CD8-positive, alpha-beta memory T cell (primary cell): ENCODE data around the gene BTRC. TPM values are rescaled to one million over a fixed set of nuclear protein-coding genes. Genes with fewer than 3 reads are reported as not detected.
"Not testable (repeated sequence)": the region's sequence is repeated elsewhere in the genome, so short reads cannot be mapped to it uniquely, and the experiment has no call there.

Experiments used
- CTCF ChIA-PET: fragments of 350-600 bp; sonication (Branson Sonifier 250); formaldehyde crosslinking; loops from one replicate; lab custom pipeline; 2021; ENCODE audit warnings: antibody characterized with exemption; lab: Charles Lee
- POLR2A ChIA-PET: fragments of 350-600 bp; sonication (Branson Sonifier 250); formaldehyde crosslinking; loops from one replicate; lab custom pipeline; 2021; ENCODE audit warnings: antibody characterized with exemption; lab: Charles Lee
- DNase-seq, 5 donors: peaks; one replicate each; pipeline versions ENCODE4 v3.0.0 to v3.0.0-alpha.2; 2020 to 2022; ENCODE audit warnings: mixed read lengths in 1 of 5
- H3K27ac ChIP-seq: one replicate; pipeline ENCODE4 v1.7.0; 2013; ENCODE audit warnings: low read depth, mild to moderate bottlenecking, low read length, moderate library complexity
- H3K27me3 ChIP-seq: 2 replicates; pipeline ENCODE4 v1.7.0; 2013; ENCODE audit warnings: low read length, mild to moderate bottlenecking; ENCODE audit not compliant: insufficient read depth, poor library complexity, severe bottlenecking
- H3K36me3 ChIP-seq: 2 replicates; pipeline ENCODE4 v1.7.0; 2013; ENCODE audit warnings: mild to moderate bottlenecking, low read length, moderate library complexity; ENCODE audit not compliant: insufficient read depth
- H3K4me1 ChIP-seq: 2 replicates; pipeline ENCODE4 v1.7.0; 2013; ENCODE audit warnings: mild to moderate bottlenecking, low read length, moderate library complexity; ENCODE audit not compliant: insufficient read depth
- H3K4me3 ChIP-seq: 2 replicates; pipeline ENCODE4 v1.7.0; 2013; ENCODE audit warnings: mild to moderate bottlenecking, low read length
- H3K9me3 ChIP-seq: 2 replicates; pipeline ENCODE4 v1.7.0; 2013; ENCODE audit warnings: mild to moderate bottlenecking, low read length
- H3K27ac Mint-ChIP-seq, 8 donors: one replicate each; pipeline ENCODE4 v1.8.0; 2020 to 2021; ENCODE audit warnings: mixed read lengths in 8 of 8, mild to moderate bottlenecking in 6 of 8, inconsistent platforms in 3 of 8, moderate library complexity in 3 of 8
- H3K27me3 Mint-ChIP-seq, 2 donors: one replicate each; pipeline ENCODE4 v1.8.0; 2020 to 2021; ENCODE audit warnings: mixed read lengths in 2 of 2, mild to moderate bottlenecking in 1 of 2, moderate library complexity in 1 of 2
- H3K36me3 Mint-ChIP-seq, 3 donors: one replicate each; pipeline ENCODE4 v1.8.0; 2020 to 2021; ENCODE audit warnings: mixed read lengths in 3 of 3, inconsistent platforms in 1 of 3, mild to moderate bottlenecking in 1 of 3
- H3K4me1 Mint-ChIP-seq, 3 donors: one replicate each; pipeline ENCODE4 v1.8.0; 2020 to 2021; ENCODE audit warnings: mixed read lengths in 3 of 3, inconsistent platforms in 1 of 3, mild to moderate bottlenecking in 1 of 3
- H3K4me3 Mint-ChIP-seq, 7 donors: one replicate each; pipeline ENCODE4 v1.8.0; 2020 to 2021; ENCODE audit warnings: mixed read lengths in 7 of 7, mild to moderate bottlenecking in 6 of 7, moderate library complexity in 4 of 7, inconsistent platforms in 2 of 7
- H3K9me3 Mint-ChIP-seq, 5 donors: one replicate each; pipeline ENCODE4 v1.8.0; 2020 to 2022; ENCODE audit warnings: mixed read lengths in 5 of 5, mild to moderate bottlenecking in 3 of 5, moderate library complexity in 2 of 5, inconsistent platforms in 1 of 5
- polyA plus RNA-seq: library from polyadenylated mRNA; unstranded; fragments of 300-500 nt; fragmentation: Illumina TruSeq; gene quantifications from one replicate; pipeline ENCODE4 v1.2.3, GENCODE V29; 2021
- total RNA-seq, 2 experiments: library from RNA; stranded (reverse); gene quantifications; one replicate each; pipeline ENCODE4 v1.2.3, GENCODE V29; 2021

The BTRC gene
- total and polyA plus RNA-seq, 3 experiments from 2014 or later = 7.1 to 21.3 (median 19.3) TPM

DNA sequence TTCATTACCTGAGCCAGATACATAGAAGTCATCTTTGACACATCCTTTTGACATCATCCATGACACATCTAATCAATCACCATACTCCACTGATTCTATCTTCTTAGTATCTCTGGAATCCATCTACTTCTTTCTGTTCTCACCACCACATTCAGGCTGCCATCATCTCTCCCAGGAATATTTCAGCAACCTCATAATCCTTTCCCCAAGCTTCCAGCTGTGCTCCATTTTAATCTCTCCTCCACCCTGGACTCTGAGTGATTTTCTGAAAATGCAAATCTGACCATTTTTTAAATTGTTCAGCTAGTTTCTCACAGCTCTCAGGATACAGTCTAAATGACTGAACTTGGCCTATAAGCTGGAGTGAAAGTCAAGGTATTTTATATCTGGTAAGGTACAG lies 2.5 kb upstream of the BTRC start:
- Histone ChIP-seq H3K27me3 (no peaks in the 10 kb centered on the region), H3K27ac (no peak overlapping the region), H3K4me1 (peaks cover 16% of the 10 kb centered on the region), H3K4me3 (no peak overlapping the region), H3K36me3 (no peaks in the 10 kb centered on the region), H3K9me3 (no peaks in the 10 kb centered on the region)
- ChIA-PET POLR2A (no interaction called here), CTCF (no interaction called here)
- H3K27me3 Mint-ChIP-seq = peaks cover 5 to 21% of the 10 kb centered on the region in 2 donors
- H3K9me3 Mint-ChIP-seq = peaks cover 0 to 2% (median 2%) of the 10 kb centered on the region in 5 donors
- H3K4me1 Mint-ChIP-seq = peaks cover 23 to 27% (median 26%) of the 10 kb centered on the region in 3 donors
- DNase-seq = no peak
- peaks cover 0 to 8% (median 2%) of the 10 kb centered on the region in 3 donors for H3K36me3 Mint-ChIP-seq
- H3K4me3 Mint-ChIP-seq = no peak overlapping the region
- H3K27ac Mint-ChIP-seq = peak overlapping the region in 1 of 8 donors; percentile 56

DNA sequence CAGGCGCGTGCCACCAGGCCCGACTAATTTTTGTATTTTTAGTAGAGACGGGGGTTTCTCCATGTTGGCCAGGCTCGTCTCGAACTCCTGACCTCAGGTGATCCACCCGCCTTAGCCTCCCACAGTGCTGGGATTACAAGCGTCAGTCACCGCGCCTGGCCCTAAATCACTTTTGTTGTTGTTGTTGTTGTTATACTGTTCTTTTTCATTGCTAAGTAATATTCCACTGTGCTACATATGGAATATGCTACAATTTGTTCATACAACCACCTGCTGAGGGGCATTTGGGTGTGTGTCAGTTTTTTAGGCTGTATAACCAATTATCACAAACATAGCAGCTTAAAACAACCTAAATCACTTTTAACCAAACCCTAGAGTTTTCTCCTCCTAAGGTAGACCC lies 1.1 kb upstream of the BTRC start:
- CTCF ChIA-PET = interaction anchor here (0.8 kb wide), 1 partner anchor 138 kb away, joined by 3 read pairs; no protein-coding TSS in a partner anchor
- POLR2A ChIA-PET, H3K36me3 Mint-ChIP-seq: not testable (repeated sequence)

DNA sequence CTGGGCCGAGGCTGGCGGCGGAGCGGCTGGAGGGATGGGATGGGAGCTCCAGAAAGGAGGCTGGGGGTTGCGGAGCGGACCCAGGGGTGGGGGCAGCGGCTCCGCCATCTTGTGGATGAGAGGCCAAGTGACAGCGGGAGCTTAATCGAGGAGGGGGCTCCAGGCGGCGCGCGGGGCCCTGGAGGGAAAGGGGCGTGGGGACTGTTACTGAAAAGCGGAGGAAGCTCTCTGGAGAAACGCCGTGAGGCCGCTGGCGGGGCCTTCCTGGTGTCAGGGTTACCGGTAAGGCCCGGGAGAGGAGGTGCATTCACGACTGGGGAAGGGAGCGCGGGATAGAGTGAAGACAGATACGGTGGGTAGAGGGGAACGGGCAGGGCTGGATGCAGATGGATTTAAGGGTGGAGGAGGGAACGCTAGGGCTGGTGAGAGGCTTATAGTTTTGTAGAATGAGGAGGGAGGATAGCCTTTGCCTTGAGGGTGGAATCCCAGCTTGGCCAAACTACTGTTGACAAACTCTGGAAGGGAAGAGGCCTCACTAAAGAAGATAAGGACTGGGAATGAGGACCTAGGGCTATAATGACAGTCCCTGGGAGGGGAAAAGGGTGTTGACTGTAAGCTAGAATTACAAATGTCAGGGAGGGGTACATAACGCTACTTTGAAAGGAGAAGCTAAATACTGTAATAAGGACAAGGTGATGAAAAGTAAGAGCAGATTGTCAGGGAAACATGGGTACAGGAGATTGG lies 535 bp downstream of the BTRC start:
- peaks cover 0 to 13% (median 2%) of the 10 kb centered on the region in 3 donors for H3K36me3 Mint-ChIP-seq
- Histone ChIP-seq H3K27ac (peak overlapping the region; percentile 79), H3K4me1 (peaks cover 16% of the 10 kb centered on the region), H3K27me3 (no peaks in the 10 kb centered on the region), H3K4me3 (peak overlapping the region; percentile 69), H3K9me3 (no peaks in the 10 kb centered on the region), H3K36me3 (no peaks in the 10 kb centered on the region)
- peak overlapping the region; percentile 90 to 99 (median 95) for H3K4me3 Mint-ChIP-seq
- peak in 2 of 5 donors; percentile 9 to 62 for DNase-seq
- H3K4me1 Mint-ChIP-seq = peaks cover 27 to 40% (median 38%) of the 10 kb centered on the region in 3 donors
- H3K27me3 Mint-ChIP-seq = peaks cover 4 to 15% of the 10 kb centered on the region in 2 donors
- POLR2A ChIA-PET = no interaction called here
- peak overlapping the region; percentile 87 to 97 (median 94) for H3K27ac Mint-ChIP-seq
- H3K9me3 Mint-ChIP-seq = peaks cover 0 to 2% (median 2%) of the 10 kb centered on the region in 5 donors
- CTCF ChIA-PET = interaction anchor here (1.5 kb wide), 1 partner anchor 62 kb away, joined by 3 read pairs; no protein-coding TSS in a partner anchor

More for the DNA sequence above, 1.1 kb upstream of the BTRC start:
- H3K27ac Mint-ChIP-seq, H3K27ac ChIP-seq, H3K27me3 ChIP-seq, DNase-seq, H3K9me3 Mint-ChIP-seq, H3K9me3 ChIP-seq, H3K4me3 Mint-ChIP-seq, H3K36me3 ChIP-seq: not testable (repeated sequence)
- peaks cover 5 to 21% of the 10 kb centered on the region in 2 donors for H3K27me3 Mint-ChIP-seq
- Histone ChIP-seq H3K4me1 (peaks cover 16% of the 10 kb centered on the region), H3K4me3 (peak overlapping the region; percentile 69)
- peaks cover 25 to 32% (median 30%) of the 10 kb centered on the region in 3 donors for H3K4me1 Mint-ChIP-seq

DNA sequence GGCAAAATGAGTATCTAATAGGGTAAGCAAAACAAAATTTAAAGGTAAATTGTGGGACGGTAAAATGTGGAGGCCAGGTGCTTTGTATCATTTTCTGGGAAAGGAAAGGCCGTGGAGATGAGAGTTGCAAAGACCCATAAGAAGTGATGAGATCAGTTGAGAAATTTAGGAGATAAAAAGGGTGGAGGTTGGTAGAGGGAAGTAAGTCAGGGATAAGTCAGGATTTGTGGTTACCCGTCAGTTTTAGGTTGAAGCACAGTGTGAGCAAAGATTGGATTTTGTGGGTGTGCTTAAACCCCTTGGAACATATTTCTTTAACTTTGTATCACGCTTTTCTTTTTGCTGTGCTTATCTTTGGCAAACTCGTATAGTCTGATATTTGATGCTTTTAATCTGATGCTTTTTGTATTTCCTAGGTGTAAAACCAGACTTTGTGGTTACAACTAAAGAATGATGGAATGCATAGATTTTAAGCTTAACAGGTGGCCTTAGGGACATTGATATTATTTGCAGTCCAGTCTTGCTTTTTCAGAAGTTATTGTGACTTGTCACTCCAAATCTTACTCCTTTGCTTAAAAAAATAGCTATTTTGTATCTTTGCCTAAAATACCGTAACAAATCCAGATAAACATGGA lies 1.2 kb downstream of the BTRC start:
- Mint-ChIP-seq H3K36me3 (peaks cover 0 to 13% (median 1%) of the 10 kb centered on the region in 3 donors), H3K4me1 (peaks cover 27 to 40% (median 38%) of the 10 kb centered on the region in 3 donors), H3K27ac (peak overlapping the region; percentile 87 to 97 (median 94)), H3K4me3 (peak overlapping the region; percentile 90 to 99 (median 95)), H3K27me3 (peaks cover 4 to 13% of the 10 kb centered on the region in 2 donors), H3K9me3 (peaks cover 0 to 2% (median 2%) of the 10 kb centered on the region in 5 donors)
- CTCF ChIA-PET = interaction anchor here (1.5 kb wide), 1 partner anchor 63 kb away, joined by 3 read pairs; no protein-coding TSS in a partner anchor
- Histone ChIP-seq H3K36me3 (no peaks in the 10 kb centered on the region), H3K27me3 (no peaks in the 10 kb centered on the region), H3K4me3 (no peak overlapping the region), H3K27ac (no peak overlapping the region), H3K4me1 (peaks cover 16% of the 10 kb centered on the region), H3K9me3 (no peaks in the 10 kb centered on the region)
- POLR2A ChIA-PET = no interaction called here
- DNase-seq = no peak

DNA sequence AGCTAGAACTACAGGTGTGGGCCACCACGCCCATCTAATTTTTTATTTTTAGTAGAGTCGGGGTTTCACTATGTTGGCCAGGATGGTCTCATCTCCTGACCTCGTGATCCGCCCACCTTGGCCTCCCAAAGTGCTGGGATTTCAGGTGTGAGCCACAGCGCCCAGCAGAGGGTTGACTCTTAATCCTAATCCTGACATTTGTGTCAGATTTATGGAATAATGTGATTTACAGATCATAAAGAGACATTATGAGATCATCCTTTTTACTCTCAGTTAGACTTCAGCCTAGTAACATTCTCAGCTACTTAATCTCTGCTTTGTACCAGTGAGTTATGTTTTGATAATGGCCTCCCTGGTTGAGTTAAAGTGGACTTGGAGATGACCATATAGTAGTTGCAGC lies 2.2 kb downstream of the BTRC start:
- Mint-ChIP-seq H3K4me3 (peak overlapping the region in 3 of 7 donors; percentile 3 to 61 (median 59)), H3K27ac (peak overlapping the region in 2 of 8 donors; percentile 61 to 93), H3K4me1 (peaks cover 27 to 40% (median 38%) of the 10 kb centered on the region in 3 donors), H3K27me3 (peaks cover 4 to 7% of the 10 kb centered on the region in 2 donors), H3K9me3 (peaks cover 0 to 2% (median 2%) of the 10 kb centered on the region in 5 donors), H3K36me3 (peaks cover 0 to 13% (median 1%) of the 10 kb centered on the region in 3 donors)
- Histone ChIP-seq H3K36me3 (no peaks in the 10 kb centered on the region), H3K4me1 (peaks cover 16% of the 10 kb centered on the region), H3K27ac (no peak overlapping the region), H3K4me3 (no peak overlapping the region), H3K9me3 (no peaks in the 10 kb centered on the region), H3K27me3 (no peaks in the 10 kb centered on the region)
- no peak for DNase-seq
- CTCF ChIA-PET = no interaction called here
- POLR2A ChIA-PET = no interaction called here

DNA sequence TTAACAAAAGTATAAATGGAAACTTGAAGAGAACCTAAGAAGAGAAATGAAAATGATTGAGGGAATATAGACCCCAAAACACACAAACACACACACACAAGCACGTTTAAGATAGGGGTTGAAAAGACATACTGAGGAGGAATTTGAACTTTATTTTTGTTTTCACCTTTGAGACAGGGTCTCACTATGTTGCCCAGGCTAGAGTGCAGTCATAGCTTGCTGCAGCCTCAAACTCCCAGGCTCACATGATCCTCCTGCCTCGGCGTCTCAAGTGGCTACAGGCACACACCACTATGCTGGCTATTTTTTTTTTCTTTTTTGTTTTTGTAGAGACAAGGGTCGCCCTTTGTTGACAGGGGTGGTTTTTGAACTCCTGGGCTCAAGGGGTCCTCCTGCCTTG lies 4.0 kb downstream of the BTRC start:
- peak overlapping the region in 1 of 8 donors; percentile 9 for H3K27ac Mint-ChIP-seq
- CTCF ChIA-PET = no interaction called here

DNA sequence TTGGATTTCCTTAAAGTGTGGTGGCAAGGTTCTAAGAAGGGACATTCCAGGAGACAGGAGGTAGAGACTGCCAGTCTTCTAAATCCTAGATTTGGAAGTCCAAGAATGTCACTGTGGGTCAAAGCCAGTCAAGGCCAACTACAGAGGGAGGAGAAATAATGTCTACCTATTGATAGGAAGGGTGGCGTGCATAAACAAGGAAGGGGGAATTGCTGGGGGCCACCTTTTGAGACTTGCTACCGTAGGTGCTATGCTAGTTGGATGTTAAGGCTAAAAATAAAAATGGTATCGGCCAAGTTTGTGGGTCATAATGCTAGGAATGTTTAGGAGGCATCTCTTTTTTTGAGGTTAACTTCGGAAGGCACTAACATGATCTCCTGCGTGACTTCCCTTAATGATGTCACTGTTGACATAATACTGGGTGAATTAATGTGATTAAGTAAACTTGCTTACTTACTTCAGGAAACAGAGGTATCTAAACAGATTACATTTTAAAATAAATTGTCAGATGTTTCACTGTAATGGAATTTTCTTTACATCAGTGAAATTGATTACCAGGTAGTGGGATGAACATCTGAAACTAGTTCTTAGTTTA lies 4.8 kb downstream of the BTRC start:
- CTCF ChIA-PET = no interaction called here
- no peak overlapping the region for H3K27ac ChIP-seq

More for the DNA sequence above, 4.0 kb downstream of the BTRC start:
- Histone ChIP-seq H3K4me1 (peaks cover 16% of the 10 kb centered on the region), H3K9me3 (no peaks in the 10 kb centered on the region), H3K4me3 (no peak overlapping the region), H3K27ac (no peak overlapping the region), H3K27me3 (no peaks in the 10 kb centered on the region), H3K36me3 (no peaks in the 10 kb centered on the region)
- no peak for DNase-seq
- H3K36me3 Mint-ChIP-seq = peaks cover 0 to 19% (median 1%) of the 10 kb centered on the region in 3 donors
- peaks cover 0 to 4% of the 10 kb centered on the region in 2 donors for H3K27me3 Mint-ChIP-seq
- POLR2A ChIA-PET = no interaction called here
- peaks cover 31 to 45% (median 44%) of the 10 kb centered on the region in 3 donors for H3K4me1 Mint-ChIP-seq
- peaks cover 0 to 2% (median 2%) of the 10 kb centered on the region in 5 donors for H3K9me3 Mint-ChIP-seq
- peak overlapping the region in 1 of 7 donors; percentile 29 for H3K4me3 Mint-ChIP-seq

More for the DNA sequence above, 4.8 kb downstream of the BTRC start:
- H3K27me3 ChIP-seq = no peaks in the 10 kb centered on the region
- POLR2A ChIA-PET = no interaction called here
- Mint-ChIP-seq H3K4me1 (peaks cover 30 to 47% (median 44%) of the 10 kb centered on the region in 3 donors), H3K27me3 (peaks cover 0 to 1% of the 10 kb centered on the region in 2 donors), H3K36me3 (peaks cover 0 to 19% (median 1%) of the 10 kb centered on the region in 3 donors), H3K4me3 (no peak overlapping the region), H3K9me3 (peaks cover 0 to under 1% (median under 1%) of the 10 kb centered on the region in 5 donors), H3K27ac (no peak overlapping the region)
- H3K36me3 ChIP-seq = no peaks in the 10 kb centered on the region
- no peak for DNase-seq
- H3K4me1 ChIP-seq = peaks cover 10% of the 10 kb centered on the region
- H3K4me3 ChIP-seq = no peak overlapping the region
- H3K9me3 ChIP-seq = no peaks in the 10 kb centered on the region
